Measurements from ENCODE around the gene HNRNPC. TPM values are rescaled to one million over a fixed set of nuclear protein-coding genes. Genes with fewer than 3 reads are reported as not detected.

Gene HNRNPC
- total RNA-seq, 1 donor from 2014 or later, result 601 TPM

DNA sequence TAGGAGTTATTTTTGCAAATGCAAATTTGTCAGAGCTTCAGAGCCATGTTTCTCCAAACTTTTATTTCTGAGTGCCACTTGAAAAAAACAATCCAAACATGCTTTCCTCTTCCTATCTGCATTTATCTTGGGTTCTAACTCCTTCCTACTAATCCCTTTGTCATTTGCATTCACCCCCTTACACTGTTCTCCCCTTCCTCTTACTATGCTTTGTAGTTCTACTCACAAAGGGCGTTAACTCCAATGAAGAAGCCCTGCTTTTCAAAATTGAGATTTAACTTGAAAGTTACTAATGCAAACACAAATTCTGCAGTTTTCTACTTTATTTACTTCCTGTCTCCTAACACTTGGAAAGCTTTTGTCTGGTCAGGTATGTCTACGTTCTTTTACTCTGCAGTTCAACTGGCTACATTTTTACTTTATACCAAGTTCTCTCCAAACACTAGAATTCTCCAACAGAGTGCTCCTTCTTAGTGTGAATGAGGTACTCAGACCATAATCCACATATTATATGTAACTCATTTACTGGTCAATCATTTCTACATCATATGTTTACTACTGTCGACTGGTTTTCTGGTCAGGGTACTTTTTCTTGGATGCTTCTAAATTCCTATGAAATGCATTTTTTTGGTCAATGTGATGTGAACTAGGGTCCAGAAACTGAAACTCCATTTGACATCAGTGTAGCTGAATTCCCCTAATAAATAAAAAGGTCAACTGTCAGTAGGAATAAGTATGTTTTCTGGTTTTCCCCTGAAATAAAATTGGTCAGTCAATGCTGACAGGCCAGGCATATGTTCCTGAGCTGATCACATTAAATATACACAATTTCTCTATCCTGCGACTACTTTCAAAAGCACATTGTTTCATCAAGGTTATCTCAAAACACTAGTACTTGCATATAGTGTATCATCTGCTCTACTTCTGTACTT, 62.2 kb downstream of the HNRNPC start:
- peaks cover 73% of the 10 kb centered on the region for H3K36me3 Mint-ChIP-seq (ENCODE audit: low read depth, unreplicated experiment)
- peaks cover 52% of the 10 kb centered on the region for H3K4me1 Mint-ChIP-seq (ENCODE audit: unreplicated experiment)
- H3K27ac Mint-ChIP-seq (ENCODE audit: unreplicated experiment), result peak overlapping the region; percentile 32
- H3K9me3 Mint-ChIP-seq (ENCODE audit: unreplicated experiment), result no peaks in the 10 kb centered on the region
- TF ChIP-seq, protein P1, sequence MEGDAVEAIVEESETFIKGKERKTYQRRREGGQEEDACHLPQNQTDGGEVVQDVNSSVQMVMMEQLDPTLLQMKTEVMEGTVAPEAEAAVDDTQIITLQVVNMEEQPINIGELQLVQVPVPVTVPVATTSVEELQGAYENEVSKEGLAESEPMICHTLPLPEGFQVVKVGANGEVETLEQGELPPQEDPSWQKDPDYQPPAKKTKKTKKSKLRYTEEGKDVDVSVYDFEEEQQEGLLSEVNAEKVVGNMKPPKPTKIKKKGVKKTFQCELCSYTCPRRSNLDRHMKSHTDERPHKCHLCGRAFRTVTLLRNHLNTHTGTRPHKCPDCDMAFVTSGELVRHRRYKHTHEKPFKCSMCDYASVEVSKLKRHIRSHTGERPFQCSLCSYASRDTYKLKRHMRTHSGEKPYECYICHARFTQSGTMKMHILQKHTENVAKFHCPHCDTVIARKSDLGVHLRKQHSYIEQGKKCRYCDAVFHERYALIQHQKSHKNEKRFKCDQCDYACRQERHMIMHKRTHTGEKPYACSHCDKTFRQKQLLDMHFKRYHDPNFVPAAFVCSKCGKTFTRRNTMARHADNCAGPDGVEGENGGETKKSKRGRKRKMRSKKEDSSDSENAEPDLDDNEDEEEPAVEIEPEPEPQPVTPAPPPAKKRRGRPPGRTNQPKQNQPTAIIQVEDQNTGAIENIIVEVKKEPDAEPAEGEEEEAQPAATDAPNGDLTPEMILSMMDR (IDR thresholded peaks at IDR 0.05; ENCODE audit: unreplicated experiment), result no peak
- DNase-seq (ENCODE audit: low spot score), result no peak
- H3K4me3 Mint-ChIP-seq (ENCODE audit: unreplicated experiment), result no peak overlapping the region
- H3K27me3 Mint-ChIP-seq (ENCODE audit: unreplicated experiment), result peaks cover 11% of the 10 kb centered on the region

DNA sequence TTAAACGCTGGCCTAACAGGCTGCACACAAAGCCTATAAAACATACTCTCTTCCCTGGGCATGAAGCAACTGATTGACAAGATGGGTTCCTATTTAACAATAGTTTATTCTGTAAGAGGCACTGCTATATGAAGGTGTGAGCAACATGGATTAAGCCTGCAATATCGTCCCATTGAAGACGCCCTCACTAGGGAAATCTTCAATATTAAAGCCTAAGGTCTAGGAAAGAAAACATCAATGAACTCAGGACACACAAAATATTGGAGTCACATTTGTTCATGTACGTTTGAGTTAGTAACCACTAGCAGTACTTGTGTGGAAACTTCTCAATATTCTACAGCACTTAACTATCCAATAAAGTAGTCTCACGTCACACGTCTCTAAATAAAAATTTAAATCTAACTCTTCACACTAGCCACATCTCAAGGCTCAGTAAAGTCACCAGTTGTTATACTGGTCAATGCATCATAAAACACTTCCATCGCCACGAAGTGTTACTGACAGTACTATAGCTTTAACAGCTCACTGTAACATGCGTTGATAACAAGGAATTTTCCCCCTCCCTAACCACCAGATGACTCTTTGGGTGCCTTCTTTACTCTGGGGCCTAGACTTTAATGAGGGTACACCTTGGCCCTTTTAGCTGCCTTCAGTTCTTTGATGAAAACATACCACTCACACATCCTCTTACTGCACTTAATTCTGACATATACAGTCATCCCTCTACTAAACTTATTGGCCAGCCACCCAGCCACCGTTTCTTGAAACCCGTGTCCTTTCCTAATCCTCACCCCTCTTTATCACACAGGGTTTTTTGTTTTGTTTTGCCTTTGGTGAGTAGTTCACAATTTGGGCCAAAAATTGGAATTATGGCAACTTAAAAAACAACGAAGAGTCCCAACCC, 63.3 kb downstream of the HNRNPC start:
- TF ChIP-seq, protein P1 (IDR thresholded peaks at IDR 0.05; ENCODE audit: unreplicated experiment), result no peak
- no peak for DNase-seq (ENCODE audit: low spot score)
- Mint-ChIP-seq H3K27me3 (ENCODE audit: unreplicated experiment) (peaks cover 9% of the 10 kb centered on the region), H3K9me3 (ENCODE audit: unreplicated experiment) (no peaks in the 10 kb centered on the region), H3K4me1 (ENCODE audit: unreplicated experiment) (peaks cover 45% of the 10 kb centered on the region), H3K4me3 (ENCODE audit: unreplicated experiment) (no peak overlapping the region), H3K36me3 (ENCODE audit: low read depth, unreplicated experiment) (peaks cover 63% of the 10 kb centered on the region), H3K27ac (ENCODE audit: unreplicated experiment) (peak overlapping the region; percentile 64)

DNA sequence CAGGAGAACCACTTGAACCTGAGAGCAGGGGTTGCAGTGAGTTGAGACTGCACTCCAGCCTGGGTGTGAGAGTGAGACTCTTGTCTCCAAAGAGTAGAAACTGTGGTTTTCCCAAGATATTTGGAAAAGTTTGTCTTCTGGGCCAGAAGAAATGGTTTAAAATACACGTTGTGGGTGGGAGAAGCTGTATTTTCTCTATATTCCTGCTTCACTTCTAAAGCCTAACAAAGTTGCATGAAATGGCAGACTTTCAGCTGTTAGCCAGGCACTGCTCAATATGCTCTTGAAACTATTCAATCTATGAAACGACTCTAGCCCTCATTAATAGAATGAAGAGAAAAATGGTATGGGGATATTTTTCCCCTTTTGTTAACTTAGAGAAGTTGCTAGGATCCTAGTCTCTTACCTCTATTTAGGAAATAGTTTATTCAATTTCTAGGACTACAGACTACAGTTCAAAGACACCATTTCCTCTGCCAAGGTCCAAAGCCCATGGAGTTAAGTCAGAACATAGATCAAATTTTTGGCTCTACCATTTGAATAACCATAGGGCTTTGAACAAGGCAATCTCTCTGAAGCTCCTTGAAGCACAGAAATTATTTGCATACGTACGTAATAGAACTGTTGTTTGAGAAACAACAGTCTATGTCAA, 64.1 kb downstream of the HNRNPC start:
- no peak overlapping the region for H3K4me3 Mint-ChIP-seq (ENCODE audit: unreplicated experiment)
- H3K9me3 Mint-ChIP-seq (ENCODE audit: unreplicated experiment), result no peaks in the 10 kb centered on the region
- TF ChIP-seq, protein P1 (IDR thresholded peaks at IDR 0.05; ENCODE audit: unreplicated experiment), result no peak
- peaks cover 44% of the 10 kb centered on the region for H3K4me1 Mint-ChIP-seq (ENCODE audit: unreplicated experiment)
- DNase-seq (ENCODE audit: low spot score), result no peak
- H3K27ac Mint-ChIP-seq (ENCODE audit: unreplicated experiment), result no peak overlapping the region
- H3K36me3 Mint-ChIP-seq (ENCODE audit: low read depth, unreplicated experiment), result peaks cover 59% of the 10 kb centered on the region
- H3K27me3 Mint-ChIP-seq (ENCODE audit: unreplicated experiment), result peaks cover 9% of the 10 kb centered on the region

DNA sequence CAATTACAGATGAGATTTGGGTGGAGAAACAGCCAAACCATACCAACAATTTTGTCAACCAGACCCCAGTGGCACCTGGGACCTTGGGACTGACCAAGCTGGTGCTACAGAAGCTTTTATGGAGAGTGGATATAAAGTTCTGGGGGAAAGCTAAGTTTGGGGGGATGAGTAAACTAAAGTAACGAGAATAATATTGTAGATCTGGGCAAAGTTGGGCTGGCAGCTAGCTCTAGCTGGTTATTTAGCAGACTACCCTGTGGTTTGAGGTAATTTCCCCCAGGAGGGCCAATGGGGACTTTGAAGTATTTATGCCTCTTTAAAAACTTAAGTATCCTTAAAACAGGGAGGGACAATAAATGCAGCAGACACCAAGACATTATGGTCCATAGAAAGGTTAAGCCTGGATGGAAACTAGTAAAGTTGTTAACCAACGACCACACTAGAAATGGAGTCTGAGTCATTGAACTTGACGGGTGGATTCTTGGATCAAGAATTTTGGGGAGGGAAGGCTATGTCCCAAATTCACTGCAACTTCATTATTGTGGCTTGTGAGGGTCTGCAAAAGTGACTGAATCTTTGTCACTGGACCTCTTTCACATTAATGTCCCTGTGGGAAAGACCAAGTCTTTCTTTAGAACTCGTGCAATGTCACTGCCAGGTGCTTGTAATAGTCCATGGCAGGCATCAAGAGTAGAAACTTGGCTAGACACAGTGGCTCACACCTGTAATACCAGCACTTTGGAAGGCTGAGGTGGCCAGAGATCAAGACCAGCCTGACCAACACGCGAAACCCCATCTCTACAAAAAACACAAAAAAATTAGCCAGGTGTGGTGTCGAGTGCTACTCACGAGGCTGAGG, 64.8 kb downstream of the HNRNPC start:
- Mint-ChIP-seq H3K4me3 (ENCODE audit: unreplicated experiment) (no peak overlapping the region), H3K4me1 (ENCODE audit: unreplicated experiment) (peaks cover 37% of the 10 kb centered on the region), H3K36me3 (ENCODE audit: low read depth, unreplicated experiment) (peaks cover 52% of the 10 kb centered on the region), H3K9me3 (ENCODE audit: unreplicated experiment) (no peaks in the 10 kb centered on the region), H3K27ac (ENCODE audit: unreplicated experiment) (peak overlapping the region; percentile 75), H3K27me3 (ENCODE audit: unreplicated experiment) (peaks cover 9% of the 10 kb centered on the region)
- DNase-seq (ENCODE audit: low spot score), result no peak
- TF ChIP-seq, protein P1 (IDR thresholded peaks at IDR 0.05; ENCODE audit: unreplicated experiment), result no peak

Data from endothelial cell (in vitro differentiated cells).